Occipital lobe (tissue), 2 donors: ENCODE measurements around the gene DNAJB8. TPM values are rescaled to one million over a fixed set of nuclear protein-coding genes. Genes with fewer than 3 reads are reported as not detected.

Experiments
- DNase-seq: peaks from one replicate; lab custom pipeline; 2025; lab: John Stamatoyannopoulos, UW
- total RNA-seq: library from RNA; depleted of rRNA; stranded (reverse); fragments of >200 nt; gene quantifications from one replicate; pipeline ENCODE4 v1.2.3, GENCODE V29; 2014

The DNAJB8 gene
- total RNA-seq, 1 donor from 2014 or later, result not detected

DNA sequence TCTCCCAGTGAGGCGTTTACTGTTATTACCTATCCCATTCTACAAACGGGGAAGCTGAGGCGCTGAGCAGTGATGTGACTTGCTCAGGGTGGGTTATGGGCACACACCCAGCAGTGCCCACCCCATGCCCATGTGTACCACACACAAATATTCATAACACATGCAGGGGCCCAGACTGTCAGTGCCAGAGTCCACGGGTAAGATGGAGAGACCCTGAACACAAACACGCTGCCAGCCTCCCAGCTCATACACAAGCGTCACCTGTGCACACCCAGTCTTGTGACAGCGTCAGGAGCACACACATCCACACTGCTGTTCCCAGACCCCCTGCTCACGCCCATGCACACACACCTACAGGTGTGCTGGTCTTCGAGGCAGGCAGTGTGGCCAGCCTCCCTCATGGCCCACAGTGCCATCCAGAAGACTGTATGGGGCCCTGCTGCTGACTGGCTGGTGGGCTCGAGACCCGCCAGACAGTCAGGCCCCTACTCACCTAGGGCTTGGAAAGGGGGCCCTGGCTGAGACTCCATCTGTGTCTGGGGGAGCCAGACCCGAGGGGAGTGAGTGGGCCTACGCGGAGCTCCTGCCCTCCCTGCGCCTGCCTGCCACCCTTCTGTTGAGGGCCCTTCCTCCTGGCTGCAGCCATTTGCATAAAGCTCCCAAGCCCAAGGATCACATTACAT lies 39.4 kb downstream of the DNAJB8 start:
- DNase-seq, result no peak

DNA sequence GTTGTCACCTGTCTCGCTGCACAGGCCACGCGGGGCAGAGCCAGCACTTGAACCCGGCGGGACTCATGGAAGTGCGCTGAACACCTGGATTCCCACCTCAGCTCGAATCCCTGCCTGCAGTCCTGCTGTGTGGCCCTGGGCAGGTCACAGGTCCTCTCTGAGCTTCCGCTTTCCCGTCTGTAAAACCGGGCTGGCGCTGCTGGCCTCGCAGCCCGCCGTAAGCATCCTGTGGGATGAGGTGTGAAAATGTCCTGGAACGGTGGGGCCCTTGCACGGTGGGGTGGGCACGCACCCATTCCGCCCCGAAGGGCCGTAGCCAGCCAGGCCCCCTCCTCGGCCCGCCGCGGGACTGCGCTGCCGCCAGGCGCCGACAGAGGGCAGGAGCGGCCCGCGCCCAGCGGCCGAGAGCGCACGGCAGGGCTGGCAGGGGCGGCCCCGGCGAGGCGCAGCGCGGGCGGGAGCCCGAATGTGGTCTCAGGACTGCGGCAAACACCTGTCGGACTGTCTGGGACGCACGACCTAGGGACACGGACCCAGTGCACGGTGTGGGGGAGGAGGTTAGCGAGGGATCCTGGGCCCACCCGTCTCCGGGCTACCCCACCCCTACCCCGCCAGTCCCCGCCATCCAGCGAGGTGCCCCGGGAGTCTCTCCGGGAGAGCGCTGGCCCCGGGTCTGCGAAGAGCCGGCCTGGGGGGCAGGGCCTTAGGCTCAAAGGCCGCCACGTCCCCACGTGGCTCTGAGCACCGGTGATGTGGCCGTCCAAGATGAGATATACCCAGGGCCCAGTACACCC lies 40.4 kb downstream of the DNAJB8 start:
- DNase-seq, result peak; percentile 9

DNA sequence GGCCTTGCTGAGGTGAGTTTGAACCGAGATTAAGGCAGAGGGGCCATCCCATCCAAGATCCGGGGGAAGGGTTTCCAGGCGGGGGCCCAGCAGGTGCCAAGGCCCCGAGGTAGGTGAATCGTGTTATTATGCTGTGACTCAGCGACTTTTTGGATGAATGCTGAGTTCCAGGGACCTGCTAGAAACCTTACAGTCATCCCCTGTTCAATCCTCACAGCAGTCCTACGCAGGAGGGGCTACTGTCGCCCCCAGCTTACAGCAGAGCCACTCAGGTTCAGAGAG lies 40.9 kb downstream of the DNAJB8 start:
- DNase-seq, result no peak

DNA sequence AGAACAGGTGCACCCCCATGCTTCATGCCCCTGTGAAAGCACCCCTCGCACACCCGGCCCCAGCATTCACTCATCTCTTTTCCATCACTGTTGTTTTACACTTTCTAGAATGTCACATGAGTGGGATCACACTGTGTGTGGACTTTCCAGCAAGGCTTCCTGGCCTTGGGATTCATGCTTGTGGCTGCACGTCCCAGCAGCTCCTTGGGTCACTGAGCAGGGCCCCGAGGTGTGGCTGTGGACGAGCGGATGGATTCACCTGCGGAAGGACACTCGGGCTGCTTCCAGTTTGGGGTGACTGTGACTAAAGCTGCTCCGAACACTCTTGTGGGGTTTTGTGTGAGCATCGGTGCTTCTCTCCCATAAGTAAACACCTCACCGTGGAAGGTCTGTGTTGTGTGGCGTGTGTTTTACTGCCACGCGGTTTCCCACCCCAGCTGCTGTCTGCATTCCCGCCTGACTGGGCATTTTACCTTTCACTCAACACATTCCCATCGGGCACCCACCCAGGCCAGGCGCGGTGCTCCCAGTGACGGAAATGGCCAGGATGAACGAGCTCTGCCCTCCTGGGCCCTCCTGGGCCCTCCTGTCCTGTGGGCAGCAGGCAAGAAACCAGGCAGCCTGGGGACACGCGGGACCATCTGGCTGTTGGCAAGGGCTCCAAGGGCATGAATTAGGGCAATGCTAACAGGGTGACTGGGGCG lies 41.4 kb downstream of the DNAJB8 start:
- DNase-seq, result no peak

DNA sequence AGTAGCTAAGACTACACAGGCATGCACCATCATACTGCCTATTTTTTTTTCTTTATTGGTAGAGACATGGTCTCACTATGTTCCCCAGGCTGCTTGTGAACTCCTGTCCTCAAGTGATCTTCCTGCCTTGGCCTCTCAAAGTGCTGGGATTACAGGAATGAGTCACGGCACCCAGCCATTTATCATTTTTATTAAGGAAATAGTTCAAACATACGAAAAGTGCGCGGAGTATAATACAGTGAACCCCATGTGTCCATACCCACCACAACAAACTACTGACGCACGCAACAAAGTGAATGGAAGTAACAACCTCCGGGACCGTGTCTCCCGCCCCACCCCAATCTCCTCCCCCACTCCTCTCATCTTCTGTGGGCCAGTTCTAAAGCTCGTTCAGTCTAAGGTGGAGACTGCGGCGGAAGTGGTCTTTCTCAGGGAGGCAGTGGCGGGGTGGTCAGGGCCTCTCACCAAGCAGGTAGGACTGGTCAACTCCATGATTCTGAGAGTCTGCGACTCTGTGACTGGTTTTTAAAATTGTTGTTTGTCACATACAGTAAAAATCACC lies 42.1 kb downstream of the DNAJB8 start:
- DNase-seq, result no peak

DNA sequence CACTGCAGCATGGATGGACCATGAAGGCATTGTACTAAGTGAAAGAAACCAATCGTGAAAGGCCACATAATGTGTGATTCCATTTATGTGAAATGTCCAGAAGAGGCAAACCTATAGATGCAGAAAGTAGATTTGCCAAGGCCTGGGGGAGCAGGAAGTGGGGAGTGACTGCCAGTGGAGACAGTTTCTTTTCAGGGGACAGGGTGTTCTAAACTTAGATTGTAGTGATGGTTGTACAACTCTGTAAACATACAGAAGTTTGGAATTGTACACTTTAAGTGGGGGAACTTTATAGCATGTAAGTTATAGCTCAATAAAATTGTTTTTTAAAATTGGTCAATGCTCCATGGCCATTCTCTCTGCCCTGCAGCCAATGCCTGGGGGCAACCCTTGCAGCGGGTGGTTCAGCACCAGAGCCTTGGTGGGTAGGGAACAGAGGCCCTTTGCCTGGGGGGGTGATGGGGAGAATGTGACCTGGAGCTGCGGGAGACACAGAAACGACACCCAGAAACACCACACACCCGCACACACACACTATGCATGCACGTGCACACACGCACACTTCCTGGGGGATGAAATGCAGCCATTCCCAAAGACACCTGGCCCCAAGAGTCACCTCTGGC lies 43.1 kb downstream of the DNAJB8 start:
- DNase-seq, result no peak

DNA sequence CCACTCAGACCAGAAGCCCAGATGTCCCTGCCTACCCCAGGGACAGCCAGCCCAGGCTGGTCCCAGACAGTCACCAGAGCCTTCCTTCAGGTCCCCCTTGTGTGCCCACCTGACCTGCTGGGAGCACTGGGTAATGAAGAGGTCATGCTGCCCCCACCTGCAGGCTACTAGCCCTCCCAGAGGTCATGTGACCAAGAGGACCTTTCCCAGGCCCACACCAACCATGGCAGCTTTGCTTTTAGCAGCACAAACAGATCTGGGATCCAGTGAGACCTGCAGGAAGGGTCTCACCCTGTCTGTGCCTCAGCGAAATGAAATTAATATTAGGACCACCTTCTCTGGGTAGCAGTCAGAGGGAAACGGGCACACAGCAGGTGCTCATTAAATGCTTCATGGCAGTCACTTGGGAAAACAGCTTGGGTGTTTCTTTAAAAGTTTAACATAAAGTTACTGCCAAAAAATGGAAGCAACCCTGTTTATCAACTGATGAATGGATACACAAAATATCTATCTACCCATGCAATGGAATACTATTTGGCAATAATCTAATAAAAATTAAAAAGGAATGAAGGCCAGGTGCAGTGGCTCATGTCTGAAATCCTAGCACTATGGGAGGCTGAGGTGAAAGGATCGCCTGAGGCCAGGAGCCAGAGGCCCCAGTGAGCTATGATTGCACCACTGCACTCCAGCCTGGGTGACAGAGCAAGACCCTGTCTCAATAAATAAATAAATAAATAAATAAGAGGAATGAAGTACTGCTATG lies 43.7 kb downstream of the DNAJB8 start:
- DNase-seq, result no peak

DNA sequence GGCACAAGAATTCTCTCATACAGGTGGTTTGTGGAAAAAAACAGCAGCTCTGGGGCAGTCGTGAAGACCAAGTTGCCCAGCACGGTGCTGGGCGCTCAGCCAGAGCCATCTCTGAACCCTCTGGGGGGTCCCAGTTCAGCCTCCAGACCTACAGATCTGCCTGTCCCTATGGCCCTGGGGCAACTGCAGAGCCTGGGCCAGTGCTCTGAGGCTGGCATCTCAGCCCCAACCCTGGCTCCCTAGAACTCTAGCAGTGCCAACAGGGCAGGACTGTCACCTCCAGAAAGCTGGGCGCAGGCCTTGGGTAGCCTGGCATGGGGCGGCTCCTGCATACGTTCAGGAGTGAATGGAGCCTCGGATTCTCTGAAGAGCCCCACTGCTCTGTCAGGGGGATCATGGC lies 44.7 kb downstream of the DNAJB8 start:
- DNase-seq, result no peak

DNA sequence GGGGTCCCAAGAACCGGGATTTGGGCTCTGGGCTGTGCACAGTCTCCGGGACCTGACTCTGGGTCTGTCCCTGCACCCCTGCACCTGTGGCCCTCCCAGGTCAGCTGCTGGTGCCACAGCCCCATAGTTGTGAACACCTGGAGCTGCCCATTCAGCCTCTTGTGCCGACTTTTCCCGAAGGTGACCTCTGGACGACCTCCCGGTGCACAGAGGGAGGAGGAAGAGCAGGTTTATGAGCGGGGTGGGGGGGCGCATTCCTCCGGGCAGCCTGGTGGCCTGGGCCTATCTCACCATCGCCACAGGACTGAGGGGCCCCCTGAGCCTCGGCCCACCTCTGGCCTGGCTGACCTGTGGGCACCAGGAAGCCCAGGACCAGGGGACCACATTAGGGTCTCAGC lies 45.3 kb downstream of the DNAJB8 start:
- DNase-seq, result no peak

DNA sequence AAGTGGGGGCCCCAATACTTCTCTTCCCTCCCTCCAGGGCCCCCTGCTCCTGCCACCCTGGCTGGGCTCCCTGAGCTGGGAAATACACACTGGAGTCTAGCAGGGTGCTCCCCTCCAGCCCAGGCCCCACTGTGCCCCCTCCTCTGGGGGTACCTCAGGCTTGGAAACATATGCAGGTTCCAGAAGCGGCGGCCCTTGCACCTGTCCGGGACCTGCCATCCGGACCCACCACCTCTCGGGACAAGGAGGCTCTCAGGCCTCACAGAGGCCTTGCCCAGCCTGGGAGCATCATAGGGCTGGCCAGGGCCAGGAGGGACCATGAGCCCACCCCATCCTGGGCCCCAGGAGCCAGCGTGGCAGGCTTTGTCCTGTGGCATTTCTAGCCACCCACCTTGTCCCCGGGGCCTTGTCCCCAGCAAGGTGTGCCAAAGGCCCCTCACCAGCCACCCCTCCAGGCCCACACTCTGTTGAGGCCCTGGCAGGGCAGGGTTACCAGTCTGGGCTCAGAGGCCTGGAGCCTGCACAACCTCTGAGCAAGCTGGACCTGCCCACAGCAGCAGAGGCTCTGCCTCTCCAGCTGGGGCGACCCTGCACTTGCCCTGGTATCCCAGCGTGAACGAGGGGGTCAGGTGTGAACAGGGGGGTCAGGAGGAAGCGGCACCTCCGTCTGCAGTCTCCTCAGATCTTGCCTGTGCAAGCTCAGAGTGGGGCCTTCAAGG lies 45.8 kb downstream of the DNAJB8 start:
- no peak for DNase-seq

DNA sequence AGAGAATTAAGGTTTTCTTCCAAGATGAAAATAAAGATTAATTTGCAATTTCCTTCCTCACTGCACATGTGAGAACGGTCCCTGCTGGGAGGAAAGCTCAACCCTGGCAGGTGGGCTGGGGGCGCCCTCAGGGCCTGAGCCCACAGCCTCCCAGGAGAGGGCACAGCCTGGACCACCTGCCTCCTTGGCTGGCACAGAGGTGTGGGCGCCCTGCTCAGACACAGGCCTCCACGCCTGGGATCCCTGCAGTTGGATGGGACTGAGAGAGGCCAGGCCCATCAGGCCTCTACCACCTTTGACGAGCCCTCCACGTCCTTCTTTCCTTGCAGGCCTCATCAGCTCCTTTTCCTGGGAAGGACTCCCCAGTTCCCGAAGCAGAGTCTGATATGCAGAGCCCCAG lies 46.4 kb downstream of the DNAJB8 start:
- no peak for DNase-seq

DNA sequence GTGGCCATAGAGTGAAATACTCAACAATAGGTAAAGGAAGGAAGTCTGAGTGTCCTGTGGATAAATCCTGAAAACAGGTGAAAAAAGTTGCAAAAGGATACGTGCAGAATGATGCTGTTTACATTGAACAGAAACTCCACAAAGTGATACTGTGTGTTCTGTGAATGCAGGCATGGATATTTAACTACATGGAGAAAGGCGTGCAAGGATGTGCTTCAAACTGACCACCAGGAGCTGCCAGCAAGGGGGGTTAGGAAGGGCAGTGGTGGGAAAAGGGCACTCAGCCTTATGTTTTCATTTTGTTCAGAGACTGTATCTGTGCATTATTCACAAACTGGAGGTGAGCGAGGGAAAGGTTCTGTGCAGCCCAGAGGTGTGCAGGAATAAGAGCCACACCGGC lies 47.4 kb downstream of the DNAJB8 start:
- DNase-seq, result no peak

DNA sequence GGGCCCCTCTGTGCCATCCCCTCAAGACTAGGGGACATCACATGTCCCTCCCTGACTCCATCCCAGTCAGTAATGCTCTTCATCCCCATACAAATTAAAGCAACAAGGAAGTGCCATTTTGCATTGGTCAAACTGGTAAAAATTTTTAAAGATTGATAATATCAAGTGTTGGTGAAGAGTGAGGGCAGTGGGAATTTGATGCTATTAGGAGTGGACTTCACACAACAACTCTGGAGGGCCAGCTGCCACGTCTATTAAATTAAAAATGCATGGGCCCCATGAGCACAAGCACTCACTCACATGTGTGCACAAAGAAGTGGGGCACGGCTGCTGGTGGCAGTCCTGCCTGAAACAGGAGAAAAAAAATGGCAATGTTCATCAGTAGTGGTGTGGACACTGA lies 47.8 kb downstream of the DNAJB8 start:
- DNase-seq, result no peak

DNA sequence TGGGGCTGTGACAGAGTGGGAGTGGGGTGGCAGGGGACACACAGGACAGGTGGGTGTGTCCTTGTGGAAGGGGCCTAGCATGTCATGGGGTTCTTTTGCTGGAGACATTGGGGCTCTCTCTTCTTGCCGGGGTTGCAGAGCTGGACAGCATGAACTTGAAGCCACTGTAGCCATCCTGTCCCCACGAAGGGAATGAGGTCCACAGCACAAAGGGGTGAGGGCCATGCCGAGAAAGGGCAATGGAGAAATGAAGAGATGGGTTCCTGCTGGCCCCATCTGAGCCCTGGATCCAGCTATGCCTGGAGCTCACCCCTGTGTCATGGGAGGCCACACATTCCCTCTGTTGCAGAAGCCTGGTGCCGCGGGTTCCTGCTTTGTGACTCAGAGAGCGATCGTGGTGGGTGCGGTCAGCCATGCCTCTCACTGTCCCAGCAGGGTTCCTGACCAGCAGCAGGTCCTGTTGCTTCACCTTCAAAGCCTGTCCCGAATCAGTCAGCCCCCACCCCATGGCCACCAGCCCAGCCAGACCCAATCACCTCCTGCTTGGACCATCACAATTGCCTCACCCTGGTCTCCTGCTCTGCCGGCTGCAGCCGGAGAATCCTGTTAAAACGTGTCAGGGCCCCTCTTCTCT lies 50.0 kb downstream of the DNAJB8 start:
- DNase-seq, result no peak

DNA sequence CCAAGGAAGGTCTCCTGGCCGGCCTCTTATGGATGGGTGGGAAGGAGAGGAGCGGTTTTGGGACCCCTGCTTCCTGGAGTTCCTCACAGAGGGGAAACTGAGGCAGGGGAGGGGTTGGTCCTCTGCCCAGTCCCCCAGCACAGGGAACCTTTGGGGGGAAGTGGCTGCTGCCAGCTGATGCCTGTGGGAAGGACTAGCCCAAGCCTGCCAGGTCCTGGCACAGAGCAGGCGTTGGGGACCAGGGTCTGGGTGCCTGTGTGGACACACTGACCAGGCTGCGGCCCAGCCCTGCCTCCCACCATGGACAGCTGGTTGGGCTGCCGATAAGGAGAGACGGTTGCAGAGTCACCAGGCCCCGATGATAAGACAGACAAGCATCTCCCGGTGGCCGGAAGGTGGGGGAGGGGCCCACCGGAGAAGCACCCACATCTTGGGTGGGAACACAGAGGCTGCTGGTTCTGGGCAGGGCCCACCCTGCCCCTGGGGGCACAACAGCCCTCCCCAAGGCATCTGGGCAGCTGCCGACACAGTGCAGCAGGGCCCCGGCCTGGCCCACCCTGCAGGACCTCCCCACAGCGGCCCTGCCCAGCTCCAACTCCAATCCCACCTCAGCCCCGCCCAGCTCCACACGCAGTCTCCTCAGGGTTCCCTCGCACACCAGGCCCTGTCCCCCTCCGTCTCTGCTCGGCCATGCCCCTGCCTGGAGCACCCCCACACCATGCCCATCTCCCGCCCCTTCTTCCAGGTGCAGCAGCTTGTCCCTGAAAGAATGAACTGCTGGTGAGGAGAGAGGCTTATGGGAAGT lies 50.7 kb downstream of the DNAJB8 start:
- DNase-seq, result no peak

DNA sequence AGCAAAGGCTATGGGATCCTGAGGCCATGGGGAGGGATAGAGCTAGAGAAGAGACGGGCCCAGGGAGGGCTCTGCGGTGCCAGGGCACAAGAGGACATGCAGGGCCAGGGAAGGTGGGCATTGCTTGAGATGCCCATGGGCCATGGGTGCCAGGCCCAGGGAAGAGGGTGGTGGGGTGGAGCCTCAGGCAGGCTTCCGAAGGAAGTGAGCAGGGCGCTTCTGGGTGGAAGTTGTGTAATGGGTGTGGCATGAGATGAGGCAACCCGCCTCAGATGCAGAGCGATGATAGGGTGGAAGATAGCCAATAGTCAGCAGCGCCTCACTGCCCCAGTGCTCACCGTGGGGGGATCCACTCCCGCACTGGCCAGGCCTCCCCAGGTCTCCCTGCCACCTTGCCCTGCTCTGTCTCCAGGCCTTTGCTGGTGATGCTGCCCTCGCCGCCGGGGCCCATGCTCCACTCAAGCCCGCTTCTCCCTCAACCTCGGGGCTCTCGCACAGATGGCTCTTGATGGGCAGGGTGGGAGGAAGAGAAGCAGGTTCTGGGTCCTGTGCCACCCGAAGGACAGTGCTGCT lies 51.4 kb downstream of the DNAJB8 start:
- DNase-seq, result no peak

DNA sequence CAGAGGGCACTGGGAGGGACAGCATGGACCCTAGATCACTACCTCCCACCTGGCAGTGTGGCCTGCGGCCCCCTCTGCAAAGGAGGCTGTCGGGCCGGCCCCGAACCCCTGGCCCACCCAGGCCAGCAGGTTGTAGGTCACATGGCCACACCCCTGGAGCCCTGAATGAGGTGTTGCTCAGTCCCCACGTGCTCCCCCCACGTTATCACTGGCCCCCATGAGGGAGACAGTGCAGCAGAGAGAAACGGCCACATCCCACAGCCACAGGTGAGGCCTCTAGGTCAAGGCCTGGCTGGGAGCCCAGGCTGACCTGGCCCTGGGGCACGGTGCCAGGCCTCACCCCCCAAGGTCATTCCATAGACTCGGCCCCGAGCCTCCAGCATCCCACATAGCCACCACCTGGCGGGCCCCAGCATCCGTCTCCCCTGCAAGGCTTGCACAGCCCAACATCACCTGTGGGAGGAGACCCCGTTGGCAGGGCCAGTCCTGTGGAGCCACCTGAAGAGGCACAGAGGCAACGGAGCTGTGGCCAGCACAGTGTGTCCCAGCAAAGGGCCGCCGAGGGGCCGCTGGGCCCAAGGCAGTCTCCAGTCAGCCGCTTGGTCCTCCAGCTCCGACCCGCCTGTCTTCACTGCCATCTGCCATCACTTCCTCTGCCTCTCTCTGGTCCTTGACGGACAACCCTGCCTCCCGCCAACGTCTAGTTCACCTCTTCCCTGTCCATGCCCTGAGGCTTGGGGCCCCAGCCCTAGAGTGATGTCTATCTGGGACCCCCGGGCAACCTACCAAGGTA lies 53.1 kb downstream of the DNAJB8 start:
- DNase-seq, result no peak

DNA sequence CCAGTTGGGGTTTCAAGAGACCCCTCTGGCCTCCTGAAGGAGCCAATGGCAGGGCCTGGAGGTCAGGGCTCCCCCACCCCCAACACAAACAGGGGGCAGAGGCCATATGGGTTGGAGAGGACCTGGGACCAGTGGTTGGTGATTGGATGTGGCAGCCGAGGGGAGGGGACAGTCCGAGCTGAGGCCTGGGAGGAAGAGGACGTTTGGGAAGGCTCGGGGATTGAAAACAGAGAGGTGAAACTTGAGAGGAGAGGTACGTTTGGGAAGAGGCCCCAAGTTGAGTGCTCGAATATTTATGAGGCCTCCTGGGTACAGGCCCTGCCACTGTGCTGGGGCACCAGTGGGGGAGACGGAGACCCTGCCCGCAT lies 53.7 kb downstream of the DNAJB8 start:
- DNase-seq, result no peak
